Activated T-cell treated with anti-CD3 and anti-CD28 coated beads, Interleukin-2, amount 50 U/mL, for 4 hours (primary cell): ENCODE results near the gene ZDHHC9. TPM values are rescaled to one million over a fixed set of nuclear protein-coding genes. Genes with fewer than 3 reads are reported as not detected.
"Not testable (repeated sequence)": the region's sequence is repeated elsewhere in the genome, so short reads cannot be mapped to it uniquely, and the experiment has no call there.

ENCODE experiments used
- ATAC-seq, 2 donors: fragments of 200-7000 bp; cut with Tn5 transposase; one replicate each; pipeline ENCODE4 v1.10.0; 2021
- DNase-seq: peaks from one replicate; pipeline ENCODE4 v3.0.0-alpha.2; 2020
- H3K27me3 Mint-ChIP-seq: one replicate; pipeline ENCODE4 v1.8.0; 2021; ENCODE audit warnings: low read depth, mixed read lengths
- H3K36me3 Mint-ChIP-seq: one replicate; pipeline ENCODE4 v1.8.0; 2022; ENCODE audit warnings: mixed read lengths; ENCODE audit not compliant: insufficient read depth
- H3K4me1 Mint-ChIP-seq: one replicate; pipeline ENCODE4 v1.8.0; 2021; ENCODE audit warnings: low read depth, mixed read lengths
- H3K4me3 Mint-ChIP-seq: one replicate; pipeline ENCODE4 v1.8.0; 2021; ENCODE audit warnings: mild to moderate bottlenecking, moderate library complexity, mixed read lengths
- H3K9me3 Mint-ChIP-seq: one replicate; pipeline ENCODE4 v1.8.0; 2021; ENCODE audit warnings: mixed read lengths
- total RNA-seq, 3 donors: library from RNA; stranded (reverse); gene quantifications; one replicate each; pipeline ENCODE4 v1.2.1, GENCODE V29; 2021

The ZDHHC9 gene
- total RNA-seq: 10 to 100 TPM; 12.3 to 14.2 (median 12.7) TPM

DNA sequence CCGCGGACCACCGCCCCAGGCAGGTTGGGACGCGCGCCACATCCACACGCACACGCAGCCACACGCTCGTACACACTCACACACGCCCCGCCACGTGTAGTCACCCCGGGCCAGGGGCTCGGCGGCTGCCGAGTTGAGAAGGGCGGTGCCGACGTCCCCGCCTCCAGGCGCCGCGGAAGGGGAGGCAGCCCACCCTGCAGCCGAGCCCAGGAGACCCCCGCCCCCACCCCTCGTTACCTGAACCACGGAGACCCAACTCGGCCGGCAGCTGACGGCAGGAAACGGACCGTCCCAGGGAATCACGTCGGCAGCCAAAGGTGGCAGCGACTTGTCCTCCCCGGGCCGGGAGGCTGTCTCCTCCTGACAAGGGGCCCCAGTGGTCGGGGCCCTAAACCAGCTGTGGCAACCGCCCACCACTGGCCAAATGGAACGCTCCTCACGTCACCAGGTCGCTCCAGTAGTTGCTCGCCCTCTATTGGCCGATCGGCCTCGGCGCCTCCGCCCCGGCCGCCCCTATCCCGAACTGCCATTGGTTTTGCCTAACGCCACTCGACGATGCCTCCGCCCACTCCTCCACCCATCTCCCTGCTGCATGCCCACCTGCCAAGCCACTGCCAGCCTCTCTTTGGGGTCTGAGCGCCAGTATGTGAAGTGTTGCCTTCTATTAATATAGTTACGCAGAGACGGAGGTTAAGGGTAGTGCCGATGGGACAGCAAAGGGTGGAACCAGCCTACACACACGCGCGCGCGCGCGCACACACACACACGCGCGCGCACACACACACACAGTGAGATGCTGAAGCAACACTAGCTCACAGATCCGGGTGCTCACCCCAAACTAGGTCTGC is at the start of gene ZDHHC9:
Gene ZDHHC9, minus strand, starts transcription at position 428 of the 848 bp plus-strand sequence. CDS start 1,941 bp downstream, outside the sequence.
- Mint-ChIP-seq H3K4me3 (peak within 1 kb of the TSS; percentile 92), H3K27me3 (no peaks in the 10 kb centered on the region), H3K36me3 (no peaks in the 10 kb centered on the region), H3K9me3 (no peaks in the 10 kb centered on the region), H3K4me1 (peaks cover 23% of the 10 kb centered on the region)
- DNase-seq: peak; percentile 79
- ATAC-seq: peak; percentile 95 to 98

DNA sequence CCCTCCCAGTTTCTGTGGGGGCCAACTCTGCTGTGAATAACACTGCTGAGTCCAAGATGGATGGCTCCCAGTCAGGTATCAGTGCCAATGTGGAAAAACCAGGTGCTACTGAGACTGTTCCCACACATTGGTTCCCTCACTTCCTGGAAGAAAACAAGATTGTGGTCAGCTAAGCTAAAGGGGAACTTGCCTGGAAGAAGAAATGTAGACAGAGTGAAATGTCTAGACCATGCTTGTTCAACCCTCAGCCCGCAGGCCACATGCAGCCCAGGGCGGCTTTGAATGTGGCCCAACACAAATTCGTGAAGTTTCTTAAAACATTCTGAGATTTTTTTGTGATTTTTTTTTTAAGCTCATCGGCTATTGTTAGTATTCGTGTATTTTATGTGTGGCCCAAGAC is 33.7 kb upstream of the ZDHHC9 start:
- H3K4me1 Mint-ChIP-seq: no peaks in the 10 kb centered on the region
- DNase-seq: no peak
- H3K4me3 Mint-ChIP-seq: no peak overlapping the region
- H3K9me3 Mint-ChIP-seq: no peaks in the 10 kb centered on the region
- H3K27me3 Mint-ChIP-seq: no peaks in the 10 kb centered on the region
- H3K36me3 Mint-ChIP-seq: no peaks in the 10 kb centered on the region
- ATAC-seq: no peak

DNA sequence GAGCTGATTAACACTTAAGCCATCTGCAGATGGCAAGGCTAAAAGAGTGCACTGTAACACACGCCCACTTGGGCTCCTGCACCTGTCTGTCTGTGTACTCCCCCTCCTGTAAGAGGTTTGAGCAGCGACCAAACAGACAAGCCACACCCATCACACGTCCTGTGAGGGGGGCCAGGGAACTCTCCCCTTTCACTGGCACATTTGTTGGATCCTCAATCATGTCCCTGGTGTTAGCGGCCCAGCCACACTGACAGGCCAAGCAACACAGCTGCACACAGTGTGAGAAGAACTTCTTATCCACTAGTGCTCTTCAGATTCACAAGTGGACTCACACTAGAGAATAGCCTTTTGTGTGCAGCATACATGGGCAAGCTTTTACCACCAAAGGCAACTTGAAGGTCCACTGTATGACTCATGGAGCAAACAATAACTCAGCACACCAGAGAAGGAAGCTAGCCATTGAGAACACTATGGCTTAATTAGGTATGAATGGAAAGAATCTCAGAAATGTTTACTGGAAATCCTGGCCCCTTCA is 33.2 kb upstream of the ZDHHC9 start:
- ATAC-seq: no peak
- no peaks in the 10 kb centered on the region for H3K36me3 Mint-ChIP-seq
- H3K4me3 Mint-ChIP-seq: no peak overlapping the region
- no peaks in the 10 kb centered on the region for H3K27me3 Mint-ChIP-seq
- no peaks in the 10 kb centered on the region for H3K9me3 Mint-ChIP-seq
- no peak for DNase-seq
- no peaks in the 10 kb centered on the region for H3K4me1 Mint-ChIP-seq

DNA sequence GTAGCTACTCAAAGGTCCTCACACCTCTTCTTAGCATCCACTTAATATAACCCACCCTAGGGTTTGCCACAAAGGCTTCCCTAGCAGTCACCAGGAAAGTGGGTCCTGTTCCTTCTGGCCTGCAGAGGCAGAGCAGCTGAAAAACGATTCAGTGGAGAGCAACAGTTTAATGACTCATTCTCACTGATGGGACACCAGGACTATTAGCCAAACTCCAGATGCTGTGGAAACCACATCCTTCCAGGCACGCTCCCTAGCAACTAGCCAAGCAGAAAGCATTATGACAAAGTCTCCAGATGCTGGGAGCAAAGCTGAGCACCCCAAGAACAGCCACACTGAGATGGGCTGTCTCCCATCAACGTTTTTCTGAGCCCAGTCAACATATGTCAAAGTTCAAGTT is 32.0 kb upstream of the ZDHHC9 start:
- no peaks in the 10 kb centered on the region for H3K9me3 Mint-ChIP-seq
- H3K36me3 Mint-ChIP-seq: no peaks in the 10 kb centered on the region
- no peaks in the 10 kb centered on the region for H3K27me3 Mint-ChIP-seq
- H3K4me3 Mint-ChIP-seq: no peak overlapping the region
- no peak for DNase-seq
- no peaks in the 10 kb centered on the region for H3K4me1 Mint-ChIP-seq
- no peak for ATAC-seq

DNA sequence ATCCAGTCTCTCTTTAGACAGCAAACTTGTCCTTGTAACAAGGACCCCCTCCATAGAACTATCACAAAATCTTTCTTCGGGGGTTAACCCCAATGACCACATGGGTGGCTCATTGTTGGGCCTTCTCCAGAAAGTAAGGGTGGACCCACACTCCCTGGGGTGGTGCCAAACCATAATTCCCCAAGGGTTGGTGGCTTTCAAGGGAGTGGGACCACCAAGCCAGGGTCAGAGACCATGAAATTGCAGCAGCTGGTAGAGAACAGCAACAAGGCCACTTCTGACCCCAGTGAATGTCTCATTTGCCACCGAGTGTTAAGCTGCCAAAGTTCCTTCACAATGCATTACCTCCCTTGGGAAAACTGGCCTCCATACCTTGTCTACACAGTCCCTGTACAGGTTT is 28.8 kb upstream of the ZDHHC9 start:
- ATAC-seq (no peak), DNase-seq (no peak)
- Mint-ChIP-seq H3K4me3 (no peak overlapping the region), H3K36me3 (no peaks in the 10 kb centered on the region), H3K9me3 (no peaks in the 10 kb centered on the region), H3K4me1 (no peaks in the 10 kb centered on the region), H3K27me3 (peaks cover 3% of the 10 kb centered on the region)

DNA sequence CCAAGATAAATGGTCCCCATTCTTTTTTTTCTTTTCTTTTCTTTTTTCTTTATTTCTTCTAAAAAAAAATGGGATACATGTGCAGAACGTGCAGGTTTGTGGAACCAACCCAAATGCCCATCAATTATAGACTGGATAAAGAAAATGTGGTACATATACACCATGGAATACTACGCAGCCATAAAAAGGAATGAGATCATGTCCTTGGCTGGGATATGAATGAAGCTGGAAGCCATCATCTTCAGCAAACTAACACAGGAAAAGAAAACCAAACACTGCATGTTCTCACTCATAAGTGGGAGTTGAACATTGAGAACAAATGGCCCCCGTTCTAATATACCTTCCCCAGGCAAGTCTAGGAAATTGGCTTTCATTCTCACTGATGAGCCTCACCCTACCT is 22.6 kb upstream of the ZDHHC9 start:
- not testable (repeated sequence) for DNase-seq, H3K9me3 Mint-ChIP-seq, H3K4me1 Mint-ChIP-seq, H3K27me3 Mint-ChIP-seq, ATAC-seq, H3K4me3 Mint-ChIP-seq, H3K36me3 Mint-ChIP-seq

DNA sequence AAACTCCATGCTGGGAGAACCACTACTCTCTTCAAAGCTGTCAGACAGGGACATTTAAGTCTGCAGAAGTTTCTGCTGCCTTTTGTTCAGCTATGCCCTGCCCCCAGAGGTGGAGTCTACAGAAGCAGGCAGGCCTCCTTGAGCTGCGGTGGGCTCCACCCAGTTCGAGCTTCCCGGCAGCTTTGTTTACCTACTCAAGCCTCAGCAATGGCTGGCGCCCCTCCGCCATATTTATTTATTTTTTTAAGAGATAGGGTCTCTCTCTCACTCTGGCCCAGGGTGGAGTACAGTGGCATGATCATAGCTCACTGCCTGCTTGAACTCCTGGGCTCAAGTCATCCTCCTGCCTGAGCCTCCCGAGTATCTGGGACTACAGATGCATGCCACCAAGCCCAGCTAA is 15.4 kb upstream of the ZDHHC9 start:
- not testable (repeated sequence) for H3K4me1 Mint-ChIP-seq, H3K4me3 Mint-ChIP-seq, H3K36me3 Mint-ChIP-seq, ATAC-seq, H3K27me3 Mint-ChIP-seq, DNase-seq, H3K9me3 Mint-ChIP-seq

DNA sequence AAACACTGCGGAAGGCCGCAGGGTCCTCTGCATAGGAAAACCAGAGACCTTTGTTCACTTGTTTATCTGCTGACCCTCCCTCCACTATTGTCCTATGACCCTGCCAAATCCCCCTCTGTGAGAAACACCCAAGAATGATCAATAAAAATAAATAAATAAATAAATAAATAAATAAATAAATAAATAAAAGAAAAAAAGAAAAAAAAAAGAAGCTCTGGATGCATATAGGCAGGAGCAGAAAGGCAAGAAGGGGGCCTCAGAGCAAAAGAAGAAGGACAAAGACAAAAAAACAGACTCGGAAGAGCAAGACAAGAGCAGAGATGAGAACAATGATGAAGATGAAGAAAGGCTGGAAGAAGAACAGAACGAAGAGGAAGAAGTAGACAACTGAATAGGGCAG is 8.1 kb upstream of the ZDHHC9 start:
- H3K9me3 Mint-ChIP-seq, ATAC-seq, DNase-seq, H3K4me3 Mint-ChIP-seq, H3K36me3 Mint-ChIP-seq, H3K4me1 Mint-ChIP-seq, H3K27me3 Mint-ChIP-seq: not testable (repeated sequence)

DNA sequence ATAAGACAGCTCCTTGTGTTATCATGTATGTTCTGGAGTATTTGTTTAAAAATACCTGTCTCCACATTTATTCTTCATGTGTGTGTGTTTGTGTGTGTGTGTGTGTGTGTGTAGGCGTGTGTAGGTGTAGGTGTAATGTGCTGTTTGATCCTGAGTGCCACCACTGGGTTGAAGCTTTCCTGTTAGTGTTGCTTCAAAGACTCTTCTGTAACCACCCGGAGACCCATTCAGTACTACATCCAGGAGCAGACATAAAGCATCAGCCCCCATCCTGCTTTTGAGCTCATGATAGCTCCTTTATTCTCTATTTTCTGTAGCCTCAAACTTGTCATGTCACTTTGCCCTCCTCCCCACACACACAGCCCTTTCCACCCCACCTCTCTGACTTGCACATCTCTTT is 3.0 kb upstream of the ZDHHC9 start:
- DNase-seq: no peak
- no peak for ATAC-seq
- H3K4me1 Mint-ChIP-seq: peaks cover 19% of the 10 kb centered on the region
- H3K36me3 Mint-ChIP-seq: no peaks in the 10 kb centered on the region
- H3K9me3 Mint-ChIP-seq: no peaks in the 10 kb centered on the region
- no peak overlapping the region for H3K4me3 Mint-ChIP-seq
- no peaks in the 10 kb centered on the region for H3K27me3 Mint-ChIP-seq

DNA sequence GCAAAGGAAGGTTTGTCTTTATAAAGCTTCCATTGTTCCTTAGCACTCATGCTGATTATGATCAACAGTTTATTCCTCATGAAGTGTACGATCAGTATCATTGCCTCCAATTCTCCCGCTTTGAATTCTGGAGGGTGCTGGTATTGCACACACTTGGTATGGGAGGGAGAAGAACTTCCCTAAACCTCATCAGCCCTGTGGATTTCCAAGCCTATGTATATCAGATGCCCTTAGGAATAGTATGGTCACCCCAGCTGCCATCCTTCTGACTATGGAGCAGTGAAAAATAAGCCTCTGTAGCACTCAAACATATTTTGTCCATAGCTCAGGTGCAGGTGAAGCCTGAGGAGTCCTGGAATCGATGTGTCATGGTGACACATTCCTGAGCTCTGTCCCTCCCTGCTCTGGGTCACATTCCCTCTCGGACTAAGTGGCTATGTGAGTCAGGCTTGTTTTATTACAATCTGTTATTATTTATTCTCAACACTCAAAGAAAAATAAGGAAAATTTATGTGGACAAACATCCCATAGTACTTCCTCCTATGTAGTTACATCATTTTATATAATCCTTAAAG is 2.0 kb upstream of the ZDHHC9 start:
- no peak for DNase-seq
- no peaks in the 10 kb centered on the region for H3K36me3 Mint-ChIP-seq
- no peak overlapping the region for H3K4me3 Mint-ChIP-seq
- H3K27me3 Mint-ChIP-seq: no peaks in the 10 kb centered on the region
- peaks cover 21% of the 10 kb centered on the region for H3K4me1 Mint-ChIP-seq
- H3K9me3 Mint-ChIP-seq: no peaks in the 10 kb centered on the region
- ATAC-seq: no peak

DNA sequence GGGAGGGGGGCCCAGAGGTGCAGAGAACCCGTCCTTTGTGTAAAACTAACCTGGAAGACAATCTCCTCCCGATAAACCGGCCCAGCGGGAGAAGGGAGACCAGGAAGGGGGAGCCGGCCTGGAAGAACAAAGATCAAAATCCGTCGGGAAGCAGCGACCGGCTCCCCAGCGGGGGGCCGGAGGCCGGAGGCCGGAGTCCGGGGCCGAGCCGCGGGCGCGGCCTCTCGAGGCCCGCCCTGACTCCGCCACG is 552 bp downstream of the ZDHHC9 start:
- Mint-ChIP-seq H3K27me3 (no peaks in the 10 kb centered on the region), H3K36me3 (no peaks in the 10 kb centered on the region), H3K4me1 (peaks cover 23% of the 10 kb centered on the region), H3K4me3 (peak overlapping the region; percentile 89), H3K9me3 (no peaks in the 10 kb centered on the region)
- no peak for DNase-seq
- no peak for ATAC-seq

DNA sequence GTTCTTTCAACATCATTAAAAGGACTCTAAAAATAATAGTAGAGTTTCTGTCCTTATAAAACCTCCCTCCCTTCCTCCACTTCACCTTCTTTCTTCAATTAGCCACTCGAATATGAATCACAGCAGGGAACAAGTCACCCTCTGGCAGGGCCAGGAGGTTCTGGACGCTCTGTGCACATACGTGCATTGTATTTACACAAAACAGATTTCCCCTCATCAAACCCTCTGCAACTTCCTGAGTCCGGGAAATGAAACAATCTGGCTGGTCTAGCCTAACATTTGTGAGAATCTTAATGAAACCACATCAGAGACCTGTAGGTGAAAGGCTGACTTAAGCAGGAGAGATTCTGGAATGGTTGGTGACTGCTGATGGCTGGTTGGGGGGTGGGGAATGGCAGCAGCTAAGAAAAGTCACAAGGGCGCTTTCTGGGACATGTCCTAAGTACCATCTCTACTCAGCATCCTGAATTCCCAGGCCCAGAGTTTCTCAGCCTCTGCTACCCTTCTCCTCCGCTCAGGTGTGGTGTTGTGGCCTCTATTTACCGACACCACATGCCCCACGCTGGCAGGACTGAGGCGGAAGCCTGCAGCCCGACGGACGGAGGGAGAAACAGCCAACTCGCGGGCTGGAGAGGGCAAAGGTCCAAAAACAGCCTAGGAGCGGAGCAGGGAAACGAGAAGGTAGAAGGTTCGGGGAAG is 1.0 kb downstream of the ZDHHC9 start:
- peak overlapping the region; percentile 89 for H3K4me3 Mint-ChIP-seq

DNA sequence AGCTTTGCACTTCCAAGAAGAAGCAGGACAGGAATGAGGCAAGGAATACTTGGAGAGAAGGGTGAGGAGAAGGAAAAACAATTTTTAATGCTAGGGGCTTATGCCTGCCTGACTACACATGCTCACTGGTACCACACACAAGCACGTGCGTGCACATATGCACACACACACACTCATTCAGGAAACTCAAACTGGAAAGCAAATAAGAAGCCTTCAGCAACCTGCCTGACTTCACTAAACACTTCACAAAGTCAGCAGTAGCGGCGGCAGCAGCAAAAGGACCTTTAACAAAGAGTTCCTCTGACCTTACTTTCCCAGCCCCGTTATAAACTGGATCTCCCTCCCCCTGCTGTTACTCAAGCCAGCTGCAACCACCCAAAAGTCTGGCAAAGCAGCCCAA is 3.3 kb downstream of the ZDHHC9 start:
- H3K4me3 Mint-ChIP-seq: no peak overlapping the region
- peaks cover 16% of the 10 kb centered on the region for H3K4me1 Mint-ChIP-seq
- no peaks in the 10 kb centered on the region for H3K36me3 Mint-ChIP-seq
- no peaks in the 10 kb centered on the region for H3K27me3 Mint-ChIP-seq
- no peaks in the 10 kb centered on the region for H3K9me3 Mint-ChIP-seq
- ATAC-seq (no peak), DNase-seq (no peak)

More for the DNA sequence above, 1.0 kb downstream of the ZDHHC9 start:
- DNase-seq (no peak), ATAC-seq (no peak)
- Mint-ChIP-seq H3K4me1 (peaks cover 23% of the 10 kb centered on the region), H3K36me3 (no peaks in the 10 kb centered on the region), H3K27me3 (no peaks in the 10 kb centered on the region), H3K9me3 (no peaks in the 10 kb centered on the region)

DNA sequence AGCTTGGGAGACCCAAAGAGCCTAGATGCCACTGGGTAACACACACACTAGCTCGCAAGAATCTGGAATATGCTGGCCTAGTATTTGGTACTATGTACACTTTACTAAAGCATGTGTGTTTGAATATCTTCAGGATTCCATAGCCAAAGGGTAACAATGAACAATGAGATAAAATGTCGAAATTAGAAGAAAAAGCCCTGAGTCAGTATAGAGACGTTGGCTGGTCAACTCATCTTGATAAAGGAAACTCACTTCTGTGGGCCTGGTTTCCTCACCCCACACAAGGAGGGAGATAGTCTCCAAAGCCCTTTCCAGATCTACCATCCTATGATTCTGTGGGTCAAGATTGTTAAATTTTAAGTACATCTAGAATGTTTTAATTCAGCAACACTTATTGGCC is 6.9 kb downstream of the ZDHHC9 start:
- DNase-seq (no peak), ATAC-seq (no peak)
- H3K9me3 Mint-ChIP-seq: no peaks in the 10 kb centered on the region
- peaks cover 3% of the 10 kb centered on the region for H3K36me3 Mint-ChIP-seq
- no peak overlapping the region for H3K4me3 Mint-ChIP-seq
- no peaks in the 10 kb centered on the region for H3K27me3 Mint-ChIP-seq
- H3K4me1 Mint-ChIP-seq: peaks cover 4% of the 10 kb centered on the region
